Measurements from ENCODE around the gene ANKS1B.

The ANKS1B gene

DNA sequence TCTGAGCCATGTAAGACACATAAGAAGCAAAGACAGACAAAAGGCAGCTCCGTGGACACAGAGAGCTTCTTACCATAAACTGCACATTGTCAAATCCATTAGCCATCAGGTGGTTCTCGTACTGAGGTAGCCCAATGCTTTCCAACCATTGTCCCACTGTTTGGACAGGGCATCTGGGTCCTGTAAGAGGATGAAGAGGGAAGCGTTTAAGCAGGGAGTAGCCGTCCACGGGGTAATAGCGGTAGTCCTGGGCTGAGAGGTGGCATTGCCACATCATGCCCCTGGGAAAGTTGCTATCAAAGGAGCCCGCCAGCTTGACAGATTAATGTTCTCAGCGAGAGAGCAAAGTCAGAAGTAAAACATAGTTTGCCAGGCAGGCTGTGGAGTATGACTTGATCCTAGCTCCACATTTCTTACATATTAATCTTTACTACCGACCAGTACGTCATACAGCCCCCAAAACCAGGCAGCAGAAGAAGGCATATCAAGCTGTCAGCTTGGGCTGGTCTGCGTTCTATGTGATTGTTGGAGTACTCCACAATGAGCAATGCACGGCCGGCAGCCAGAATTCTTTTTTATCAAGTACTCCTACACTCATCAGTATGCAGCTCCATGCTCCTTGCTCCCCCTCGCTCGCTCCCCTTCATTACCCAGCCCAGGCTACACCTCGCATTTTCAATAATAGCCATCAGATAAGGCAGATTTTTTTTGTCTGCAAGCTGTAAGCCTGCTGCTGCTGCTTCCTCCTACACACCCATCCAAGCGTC is 830.3 kb downstream of the ANKS1B start:
- DNase-seq: no peak

DNA sequence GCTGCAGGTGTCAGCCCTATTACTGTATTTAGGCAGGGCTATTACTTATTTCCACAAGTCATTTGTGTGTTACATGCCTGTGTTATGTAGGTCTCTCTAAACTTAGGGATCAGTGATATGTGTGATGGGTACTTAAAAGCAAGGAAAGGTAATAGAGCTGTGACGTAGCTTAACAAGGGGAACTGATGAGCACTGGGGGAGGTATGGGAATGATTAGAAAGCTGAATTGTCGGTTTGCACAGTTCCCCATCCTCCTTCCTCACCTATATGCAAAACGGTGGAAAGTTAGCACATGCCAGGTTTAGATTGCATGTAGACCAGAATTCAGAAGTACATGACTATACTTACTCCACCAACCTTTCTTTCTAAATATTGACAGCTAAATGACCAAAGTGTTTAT is 831.4 kb downstream of the ANKS1B start:
- DNase-seq: no peak

DNA sequence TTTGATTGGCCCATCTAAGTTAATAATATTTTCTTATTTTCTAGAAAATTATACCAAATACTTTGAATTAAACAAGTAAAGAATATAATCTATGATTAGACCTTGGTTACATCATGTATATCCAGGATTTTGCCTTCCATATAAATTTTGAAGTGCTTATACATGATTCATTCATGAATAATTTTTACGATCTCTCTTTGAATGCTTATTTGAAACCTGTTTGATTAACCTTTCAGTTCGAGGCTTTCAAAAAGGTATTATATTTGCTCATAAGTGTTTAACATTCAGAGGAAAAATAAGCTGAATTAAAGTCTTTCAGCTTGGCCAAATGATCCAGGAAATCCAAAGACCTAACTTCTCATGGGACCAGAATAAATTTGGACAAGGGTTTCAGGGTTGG is 832.4 kb downstream of the ANKS1B start:
- DNase-seq: no peak

DNA sequence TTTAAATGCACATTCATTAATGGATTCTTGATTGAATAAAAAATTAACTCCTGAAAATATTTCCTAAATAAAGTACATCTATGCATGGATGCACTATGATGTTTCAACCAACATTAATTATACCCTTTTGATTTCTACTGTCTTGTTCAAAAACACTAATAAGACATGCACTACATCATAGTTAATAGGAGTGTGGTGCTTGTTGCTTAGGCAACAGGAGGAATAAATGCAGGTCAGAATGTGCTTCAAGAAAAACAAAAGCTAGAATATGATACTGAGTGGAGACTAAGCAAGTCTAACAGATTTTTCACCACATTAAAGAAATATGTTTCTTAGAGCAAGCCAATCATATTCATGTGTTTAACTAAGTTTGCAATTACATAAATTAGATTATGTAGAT is 833.0 kb downstream of the ANKS1B start:
- DNase-seq: no peak

DNA sequence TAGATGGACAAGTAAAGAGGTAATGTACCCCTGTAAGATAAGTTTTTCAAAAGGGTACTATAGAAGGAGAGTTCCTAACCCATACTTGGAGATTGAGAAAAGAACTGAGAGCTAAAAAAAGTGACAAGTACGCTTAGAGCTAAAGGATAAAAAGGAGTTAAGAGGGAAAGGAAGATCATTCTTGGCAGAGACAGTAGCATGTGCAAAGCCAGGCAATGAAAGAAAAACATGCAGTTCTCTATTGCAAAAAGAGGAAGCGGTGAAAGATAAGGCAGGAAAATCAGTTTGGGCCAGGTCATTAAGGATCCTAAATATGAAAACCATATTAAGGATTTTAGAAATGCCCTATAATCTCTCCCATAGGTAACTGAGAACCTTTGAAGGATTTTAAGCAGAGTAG is 837.6 kb downstream of the ANKS1B start:
- no peak for DNase-seq

DNA sequence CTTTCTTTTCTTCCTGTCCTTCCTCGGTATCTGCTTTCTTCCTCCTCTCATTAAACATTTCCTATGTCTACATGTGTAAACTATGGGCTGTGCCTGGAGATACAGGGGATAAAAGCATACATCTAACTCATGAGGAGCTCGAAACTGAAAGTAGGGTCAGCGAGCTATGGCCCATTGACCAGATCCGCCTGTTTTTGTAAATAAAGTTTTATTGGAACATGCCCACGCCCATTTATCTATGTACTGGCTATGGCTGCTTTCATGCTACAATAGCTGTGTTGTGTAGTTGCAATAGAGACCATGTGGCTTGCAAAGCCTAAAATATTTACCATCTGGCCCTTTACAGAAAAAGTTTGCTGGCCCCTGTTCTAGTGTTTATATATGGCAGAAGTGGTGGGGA is 838.0 kb downstream of the ANKS1B start:
- DNase-seq: no peak

DNA sequence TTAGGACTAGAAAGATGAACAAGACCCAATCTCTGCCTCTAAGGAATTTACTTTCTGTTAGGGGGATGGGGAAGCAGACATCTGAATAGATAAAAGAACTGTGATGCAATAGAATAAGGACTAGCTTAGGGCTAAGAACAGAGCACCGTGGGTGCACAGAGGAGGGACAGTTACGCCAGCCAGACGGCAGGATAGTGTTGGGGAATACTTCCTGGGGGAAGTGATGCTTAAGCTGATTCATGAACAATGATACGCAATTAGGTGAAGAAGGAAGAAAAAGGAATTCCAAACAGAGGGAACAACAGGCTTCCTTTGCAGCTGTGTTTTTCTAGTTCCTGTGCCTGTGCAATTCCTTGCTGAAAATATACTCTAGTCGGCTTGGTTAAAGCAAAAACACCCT is 838.6 kb downstream of the ANKS1B start:
- DNase-seq: no peak

DNA sequence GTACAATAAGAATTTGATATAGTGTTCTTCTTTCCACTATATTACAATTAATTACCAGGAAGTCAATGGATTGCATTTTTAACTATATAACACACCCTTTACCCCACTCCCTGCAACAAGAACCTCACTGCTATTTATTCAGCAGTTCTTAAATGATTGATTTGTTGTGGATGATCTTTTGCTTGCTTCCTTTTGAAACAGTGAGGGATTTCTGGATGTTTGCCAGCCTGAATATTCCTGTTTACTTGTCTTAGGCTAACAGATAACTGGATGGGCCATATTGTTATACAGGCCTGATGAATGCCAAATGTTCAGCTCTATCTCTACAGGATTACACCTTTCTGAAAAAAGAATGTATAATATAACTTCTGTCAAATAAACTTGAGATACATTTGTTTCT is 842.1 kb downstream of the ANKS1B start:
- DNase-seq: no peak

DNA sequence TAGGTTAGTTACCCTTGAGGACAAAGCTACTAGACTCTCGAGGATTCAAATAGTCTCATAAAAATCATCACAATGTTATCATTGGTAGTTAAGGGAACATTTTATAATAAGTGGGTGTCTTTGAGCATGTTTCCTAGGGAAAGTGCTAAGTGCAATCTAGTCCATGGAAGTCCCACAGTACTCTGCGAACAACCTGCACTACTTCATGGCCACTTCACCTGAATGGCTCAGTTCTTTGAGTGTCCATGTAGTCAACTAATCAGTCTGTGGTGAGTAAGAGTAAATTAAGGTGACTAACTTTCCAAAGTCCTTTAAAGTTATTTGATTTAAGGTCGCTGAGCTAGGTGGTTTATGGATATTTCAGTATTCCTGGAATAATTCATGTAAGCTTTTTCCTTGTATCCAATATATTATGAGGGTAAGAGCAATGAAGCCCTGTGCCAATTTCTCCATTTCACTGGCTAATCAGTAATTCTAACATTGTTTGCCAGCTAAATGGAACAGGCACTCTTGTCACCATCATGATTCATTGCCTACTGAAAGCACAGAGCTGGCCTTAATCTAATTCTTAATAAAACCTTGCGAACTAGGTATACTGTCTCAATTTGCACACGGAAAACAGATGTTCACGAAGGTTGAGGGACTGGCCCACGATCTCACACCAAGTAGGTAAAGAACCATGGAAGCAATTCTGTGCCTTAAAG is 844.6 kb downstream of the ANKS1B start:
- no peak for DNase-seq

DNA sequence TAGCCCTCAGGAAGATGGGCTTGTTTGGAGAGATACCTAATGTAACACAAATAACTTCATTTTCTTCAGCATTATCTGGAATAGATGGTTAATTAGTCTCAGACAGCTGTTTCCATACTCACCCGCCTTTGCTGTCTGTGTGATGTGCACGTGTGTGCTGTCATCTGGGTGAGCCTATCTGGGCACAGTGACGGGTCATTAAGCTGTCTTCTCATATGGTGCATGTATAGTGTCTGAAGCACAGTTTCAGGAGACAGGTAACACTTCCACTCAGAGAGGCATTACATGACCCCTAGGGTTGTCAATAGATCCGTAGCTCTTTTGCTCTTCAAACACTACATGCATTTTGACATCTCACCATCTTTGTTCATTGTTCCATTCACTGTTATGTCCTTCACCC is 846.3 kb downstream of the ANKS1B start:
- DNase-seq: no peak

DNA sequence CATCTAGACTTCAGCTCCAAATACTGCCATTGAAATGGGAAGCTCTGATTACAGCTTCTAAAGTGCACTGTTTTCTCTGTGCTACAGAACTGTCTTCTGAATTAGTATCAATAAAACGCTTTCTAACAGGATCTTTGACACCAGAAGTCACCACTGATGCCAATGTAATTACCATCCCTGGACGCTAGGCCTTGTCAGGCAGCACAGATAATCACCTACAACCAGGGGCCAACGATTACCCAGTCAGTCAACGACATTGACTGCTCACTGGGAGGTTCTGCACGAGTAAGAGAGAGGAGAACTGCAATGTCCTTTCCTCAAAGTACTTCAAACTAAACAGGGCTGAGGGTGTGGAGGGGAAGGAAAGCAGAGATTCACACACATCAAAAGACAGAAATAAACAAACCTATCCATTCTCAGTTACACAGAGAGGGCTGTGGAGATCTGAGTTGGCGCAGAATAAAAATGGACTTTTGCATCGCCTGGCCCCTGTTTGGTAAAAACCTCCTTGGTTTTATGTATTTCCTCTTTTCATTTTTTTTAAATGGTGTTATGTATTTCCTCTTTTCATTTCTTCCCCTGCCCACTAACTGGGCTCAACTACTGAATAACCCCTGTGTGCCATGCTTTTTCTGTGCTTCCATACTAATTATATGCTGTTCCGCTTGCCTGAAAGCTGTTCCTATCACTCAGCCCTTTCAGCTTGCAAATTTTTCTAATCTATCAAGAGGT is 847.4 kb downstream of the ANKS1B start:
- no peak for DNase-seq

DNA sequence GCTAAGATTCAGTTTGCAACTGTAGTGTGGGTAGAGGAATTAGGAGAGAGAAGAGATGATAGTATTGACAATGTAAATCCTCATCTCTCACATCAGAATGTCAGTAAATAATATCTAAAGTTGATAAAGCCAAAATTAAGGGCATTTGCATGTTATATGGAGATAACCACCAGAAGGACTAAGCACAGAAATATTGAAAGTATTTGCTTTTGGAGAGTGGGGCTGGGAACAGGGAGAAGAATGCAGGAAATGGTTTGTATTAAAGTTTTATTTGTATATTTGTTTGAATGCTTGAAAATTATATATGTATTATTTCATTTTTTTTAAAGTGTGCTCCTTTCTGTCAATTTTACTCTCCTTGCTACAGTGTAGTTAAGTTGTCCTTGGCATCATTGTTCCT is 848.2 kb downstream of the ANKS1B start:
- DNase-seq: no peak

DNA sequence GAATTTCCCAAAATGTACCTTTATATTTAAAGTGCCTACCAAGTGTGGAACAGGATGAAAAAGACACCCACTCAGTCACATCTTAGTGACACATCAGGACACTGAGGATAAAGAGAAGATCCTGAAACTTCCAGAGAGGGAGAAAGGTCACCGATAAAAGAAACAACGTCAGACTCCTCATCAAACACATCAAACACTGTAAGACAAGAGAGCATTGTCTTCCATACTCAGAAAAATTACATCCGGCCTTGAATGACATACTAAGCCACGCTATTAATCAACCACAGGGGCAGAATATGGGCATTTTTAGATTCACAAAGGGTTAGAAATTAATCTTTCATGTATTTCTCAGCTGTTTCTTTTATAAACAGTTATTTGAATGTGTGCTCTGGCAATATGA is 849.4 kb downstream of the ANKS1B start:
- no peak for DNase-seq

DNA sequence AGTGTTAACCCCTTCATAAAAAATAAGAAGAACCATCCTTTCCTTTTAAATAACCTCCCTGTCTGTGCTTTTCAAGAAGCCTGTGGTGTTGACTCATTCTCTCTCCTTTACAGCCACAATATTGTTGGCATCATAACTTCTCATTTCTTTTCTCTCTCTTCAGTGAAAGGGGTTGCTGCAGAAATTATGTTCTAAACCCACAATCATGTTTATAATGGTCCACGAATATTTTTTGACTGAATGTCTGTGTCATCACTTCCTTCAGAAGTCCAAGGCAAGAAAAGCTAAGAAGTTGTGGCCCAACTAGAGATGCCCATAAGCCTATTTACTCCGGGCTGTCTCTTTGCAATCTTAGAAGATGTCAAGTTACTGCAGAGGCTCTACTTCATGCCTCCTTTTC is 851.3 kb downstream of the ANKS1B start:
- DNase-seq: no peak

DNA sequence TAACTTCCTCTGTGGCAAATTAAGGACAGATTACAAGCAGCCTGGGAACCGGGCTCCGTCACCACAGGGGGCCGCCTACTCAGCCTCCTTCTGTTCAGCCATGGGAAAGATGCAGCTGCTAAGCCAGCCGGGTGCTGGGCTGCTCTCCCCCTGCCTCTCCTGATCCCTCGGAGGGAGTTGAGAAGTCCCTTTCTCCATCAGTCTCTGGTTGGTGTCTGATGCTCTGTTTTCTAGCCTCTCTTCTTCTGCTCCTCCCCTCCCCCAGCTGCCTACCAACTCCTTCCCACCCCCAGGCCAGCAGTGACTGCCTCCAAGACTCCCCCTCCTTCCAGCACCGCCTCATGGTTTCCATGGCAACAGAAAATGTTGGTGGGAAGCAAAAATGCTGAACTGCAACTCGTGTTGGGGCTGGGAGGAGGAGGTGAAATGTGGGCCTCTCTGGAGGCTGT is 853.0 kb downstream of the ANKS1B start:
- no peak for DNase-seq

DNA sequence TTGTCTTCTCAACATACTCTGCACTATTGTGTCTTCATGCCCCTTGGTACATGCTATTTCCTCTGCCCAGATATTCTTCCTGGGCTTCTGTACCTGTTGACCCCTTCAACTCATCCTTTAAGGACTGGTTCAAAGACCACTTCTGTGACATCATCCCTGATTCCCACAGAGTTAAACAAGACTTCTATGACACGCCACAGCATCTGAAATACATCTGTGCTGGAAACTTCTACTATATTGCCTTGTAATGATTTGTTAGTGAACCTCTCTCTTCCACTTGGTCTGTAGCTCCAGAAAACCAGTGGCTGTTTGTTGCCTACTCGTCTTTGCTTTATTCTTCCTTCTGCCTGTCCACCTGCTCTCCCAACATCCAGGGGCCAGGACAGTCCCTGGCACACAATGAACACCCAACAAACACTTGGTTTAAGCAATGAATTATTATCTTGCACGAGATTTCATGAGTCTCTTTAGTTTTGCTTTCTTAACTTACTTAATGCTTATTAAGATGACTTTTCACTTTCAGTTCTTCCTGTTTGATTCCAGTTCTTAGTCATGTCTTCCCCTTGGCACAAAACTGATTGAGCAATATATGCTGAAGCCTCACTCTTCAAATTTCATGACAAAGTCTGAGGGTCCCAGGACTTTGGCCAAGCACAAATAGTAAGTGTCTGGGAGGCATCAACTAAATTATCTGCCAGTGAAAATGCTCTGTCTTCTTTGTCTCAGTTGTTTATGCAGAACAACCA is 853.8 kb downstream of the ANKS1B start:
- peak in 1 of 5 donors; percentile 8 for DNase-seq

DNA sequence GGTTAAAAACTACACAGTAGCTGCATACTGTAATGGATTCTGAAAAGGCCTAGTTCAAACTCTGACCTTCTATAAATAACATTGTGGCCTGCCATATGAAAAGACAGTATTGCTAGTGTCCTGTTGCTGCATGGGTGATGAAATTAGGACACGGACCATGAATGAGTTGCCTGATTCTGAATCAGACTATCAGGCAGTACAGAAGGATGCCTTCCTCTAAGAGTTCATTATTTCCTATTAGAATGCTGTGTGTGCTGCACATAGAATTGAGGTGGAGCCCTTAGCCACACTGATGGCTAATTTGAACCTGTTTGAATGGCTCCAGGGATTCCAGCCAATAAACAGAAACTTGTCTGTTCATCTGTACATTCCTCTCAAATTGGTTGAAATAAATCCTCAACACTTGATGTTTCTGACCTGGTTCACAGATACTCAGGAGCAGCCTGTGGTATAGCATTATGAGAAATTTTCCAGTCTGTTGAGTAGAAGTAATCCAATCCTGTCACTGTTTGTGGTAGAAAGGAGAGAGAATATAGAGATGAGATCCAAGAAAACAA is 856.4 kb downstream of the ANKS1B start:
- DNase-seq: no peak

DNA sequence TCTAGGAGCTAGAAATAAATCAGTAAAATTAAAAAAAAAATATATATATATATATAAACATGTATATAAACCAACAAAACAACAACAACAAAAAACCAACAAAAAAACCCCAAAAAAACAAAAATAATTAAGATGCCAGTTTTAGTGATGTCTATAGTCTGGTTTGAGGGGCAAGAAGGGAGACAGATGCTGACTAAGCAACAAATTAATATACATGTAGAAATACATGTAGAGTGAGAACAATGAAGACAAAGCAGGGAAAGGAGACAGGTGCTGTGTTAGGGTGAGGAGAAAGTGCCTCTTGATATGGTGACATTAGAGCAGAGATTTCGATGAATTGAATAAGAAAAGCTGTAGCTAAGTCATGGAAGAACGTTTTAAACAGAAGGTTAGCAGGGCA is 861.8 kb downstream of the ANKS1B start:
- DNase-seq: no peak

DNA sequence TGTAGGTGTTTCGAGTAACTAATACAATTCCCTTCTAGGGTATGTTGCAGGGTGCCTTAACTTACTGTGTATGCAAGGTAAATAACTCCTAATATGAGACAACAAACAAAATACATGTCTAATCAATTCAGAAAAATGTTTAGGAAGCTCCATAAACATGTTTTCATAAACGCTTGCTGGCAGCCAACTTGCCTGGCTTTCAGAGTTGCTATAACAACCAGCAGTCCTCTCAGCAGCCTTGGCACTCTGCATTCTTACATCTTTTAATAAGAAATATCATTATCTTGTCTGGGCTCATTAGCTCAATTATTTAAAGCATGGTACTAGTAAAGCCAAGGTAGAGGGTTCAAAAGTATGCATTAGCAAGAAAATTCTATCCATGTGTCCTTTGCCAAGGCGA is 862.2 kb downstream of the ANKS1B start:
- no peak for DNase-seq

DNA sequence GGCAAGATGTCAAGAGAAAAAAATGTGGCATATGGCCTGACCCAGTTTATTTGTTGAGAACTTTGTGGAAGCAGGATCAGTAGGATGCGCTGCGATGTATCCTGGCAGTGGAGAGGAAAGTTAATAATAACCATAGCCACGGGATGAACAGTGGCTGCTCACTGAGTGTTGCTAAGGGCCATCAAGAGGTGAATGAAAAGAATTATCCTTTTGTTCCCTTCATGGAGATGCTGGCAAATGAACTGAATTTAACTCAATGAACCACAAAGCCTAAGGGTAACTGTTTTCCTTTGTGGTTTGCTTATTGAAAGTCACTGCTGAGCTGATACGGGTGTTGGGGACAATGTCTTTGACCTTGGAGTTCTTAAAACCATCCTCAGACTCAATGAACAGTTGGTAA is 863.2 kb downstream of the ANKS1B start:
- no peak for DNase-seq

DNA sequence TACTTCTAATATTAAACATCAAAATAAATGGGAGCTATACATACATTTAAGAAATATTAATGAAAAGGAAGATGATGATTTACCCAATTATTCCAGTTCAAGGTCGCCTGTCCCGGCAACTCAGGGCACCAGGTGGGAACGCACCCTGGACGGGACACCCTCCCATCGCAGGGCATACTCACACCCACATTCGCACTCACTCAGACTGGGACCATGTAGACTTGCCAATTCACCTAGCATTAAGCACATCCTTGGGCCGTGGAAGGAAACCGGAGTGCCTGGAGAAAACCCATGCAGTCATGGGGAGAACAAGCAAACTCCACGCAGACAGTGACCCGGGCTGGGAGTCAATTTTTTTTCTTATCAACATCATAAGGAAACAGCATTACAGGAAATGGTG is 864.8 kb downstream of the ANKS1B start:
- DNase-seq: no peak

DNA sequence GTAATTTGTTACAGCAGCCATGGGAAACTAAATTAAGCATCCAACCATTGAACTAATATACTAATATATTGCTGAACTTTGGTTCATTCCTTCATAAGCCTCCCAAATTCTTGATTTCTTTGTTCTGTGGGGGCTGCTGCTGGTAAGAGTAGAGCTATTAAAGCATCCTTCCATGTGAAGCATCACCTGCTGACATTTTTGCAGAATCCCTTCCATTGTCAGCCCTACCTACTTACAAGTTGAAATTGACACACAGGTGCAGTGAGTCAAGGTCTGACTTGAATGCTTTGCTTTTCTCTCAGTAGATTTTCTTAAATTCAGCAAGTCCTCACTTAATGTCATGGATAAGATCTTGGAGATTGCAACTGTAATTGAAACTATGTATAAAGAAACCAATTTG is 865.3 kb downstream of the ANKS1B start:
- no peak for DNase-seq

DNA sequence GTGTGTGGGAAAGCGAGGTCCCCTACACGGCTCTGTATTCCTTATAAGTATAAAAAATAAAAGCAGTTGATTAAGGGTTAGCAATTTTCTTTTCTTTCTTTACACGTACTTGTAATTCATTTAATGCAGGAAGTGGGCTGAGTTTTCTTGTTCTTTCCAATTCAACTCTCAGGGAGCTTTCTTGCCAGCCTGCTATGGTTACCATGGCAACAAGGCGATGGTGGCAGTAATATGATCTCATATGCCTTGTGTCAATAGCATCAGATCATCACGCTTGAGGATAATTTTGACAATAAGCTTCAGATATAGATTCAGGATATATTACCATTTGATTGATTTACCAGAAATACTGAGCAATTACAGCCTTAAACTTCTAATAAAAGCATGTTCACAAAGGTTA is 873.1 kb downstream of the ANKS1B start:
- DNase-seq: no peak
